GM21529 (cell line): ENCODE results near the gene NRCAM.

Source experiments
- ATAC-seq: cut with Tn5 transposase; IDR thresholded peaks from one replicate; pipeline ENCODE4 v1.9.1; 2021; ENCODE audit not compliant: unreplicated experiment

NRCAM gene

GRCh38 chr7:108103558-108104298 lies 352.5 kb downstream of the NRCAM start:
- no peak for ATAC-seq

GRCh38 chr7:108102671-108103312 lies 353.4 kb downstream of the NRCAM start:
- ATAC-seq = no peak

- ATAC-seq = no peak
Observed at GRCh38 chr7:108101759-108102158, 354.5 kb downstream of the NRCAM start.

- ATAC-seq = no peak
Observed at GRCh38 chr7:108099713-108100112, 356.5 kb downstream of the NRCAM start.

GRCh38 chr7:108097703-108098102 lies 358.5 kb downstream of the NRCAM start:
- no peak for ATAC-seq
